HepG2 (cell line): ENCODE data around the gene PNN. TPM values are rescaled to one million over a fixed set of nuclear protein-coding genes. Genes with fewer than 3 reads are reported as not detected.

Source experiments
- CCDC6 ChIP-seq: sonication (generic); formaldehyde crosslinking; IDR thresholded peaks from 2 replicates; pipeline ENCODE4 v1.8.1; 2022; ENCODE audit warnings: mild to moderate bottlenecking, missing genetic modification reagents, moderate library complexity
- IKZF1 ChIP-seq: fragments of 450-650 bp; IDR thresholded peaks from 2 replicates; pipeline ENCODE4 v1.7.1; 2016
- KAT8 ChIP-seq: IDR thresholded peaks from 2 replicates; pipeline ENCODE4 v1.6.1; 2016; ENCODE audit warnings: missing genetic modification reagents, missing compliant biosample characterization
- ONECUT2 ChIP-seq: sonication (generic); formaldehyde crosslinking; IDR thresholded peaks from 2 replicates; pipeline ENCODE4 v1.4.0; 2020; ENCODE audit warnings: missing genetic modification reagents
- POLR2AphosphoS2 ChIP-seq: IDR thresholded peaks from 2 replicates; pipeline ENCODE4 v1.6.1; 2011; ENCODE audit warnings: low read depth, low read length, improper control_type of control experiment
- RBM39 ChIP-seq: fragments of 200-400 bp; formaldehyde crosslinking; IDR thresholded peaks from one replicate; pipeline ENCODE4 v1.6.1; 2018; ENCODE audit warnings: antibody characterized with exemption, mild to moderate bottlenecking, low read depth, low read length; ENCODE audit not compliant: poor library complexity, severe bottlenecking
- SYNCRIP ChIP-seq: fragments of 200-400 bp; formaldehyde crosslinking; IDR thresholded peaks from 2 replicates; pipeline ENCODE4 v1.6.1; 2018; ENCODE audit warnings: mild to moderate bottlenecking, low read depth, low read length; ENCODE audit not compliant: insufficient read depth
- TCF7L2 ChIP-seq: IDR thresholded peaks from 2 replicates; pipeline ENCODE4 v1.6.1; 2011; ENCODE audit warnings: mild to moderate bottlenecking, low read depth, low read length, moderate library complexity
- ZC3H13 ChIP-seq: sonication (generic); formaldehyde crosslinking; IDR thresholded peaks from 2 replicates; pipeline ENCODE4 v1.8.1; 2023; ENCODE audit warnings: mild to moderate bottlenecking, missing genetic modification reagents, moderate library complexity
- ZNF138 ChIP-seq: sonication (generic); formaldehyde crosslinking; IDR thresholded peaks from 2 replicates; pipeline ENCODE4 v1.5.0; 2020; ENCODE audit warnings: mild to moderate bottlenecking, low read depth, missing genetic modification reagents
- ZNF350 ChIP-seq: sonication (generic); formaldehyde crosslinking; IDR thresholded peaks from 2 replicates; pipeline ENCODE4 v1.4.0; 2020; ENCODE audit warnings: mild to moderate bottlenecking, low read depth, missing genetic modification reagents, borderline replicate concordance
- ZNF354B ChIP-seq: sonication (generic); formaldehyde crosslinking; IDR thresholded peaks from 2 replicates; pipeline ENCODE4 v1.8.0; 2022; ENCODE audit warnings: mild to moderate bottlenecking, missing genetic modification reagents
- ZNF564 ChIP-seq: sonication (generic); formaldehyde crosslinking; IDR thresholded peaks from 2 replicates; pipeline ENCODE4 v1.8.1; 2023; ENCODE audit warnings: mild to moderate bottlenecking, missing genetic modification reagents
- ZNF816 ChIP-seq: sonication (generic); formaldehyde crosslinking; IDR thresholded peaks from 2 replicates; pipeline ENCODE4 v1.8.0; 2022; ENCODE audit warnings: missing genetic modification reagents, mild to moderate bottlenecking, borderline replicate concordance
- polyA plus RNA-seq, 8 experiments: library from polyadenylated mRNA; depleted of rRNA in 3 of 8; stranded (reverse) in 7 of 8; unstranded in 1 of 8; fragments of >200 nt; fragmentation: Illumina TruSeq in 4 of 8; extraction: Trizol in 4 of 8; gene quantifications; 2 replicates each; pipeline versions ENCODE4 v1.2.1 to v1.2.3, GENCODE V29; 2011 to 2016; ENCODE audit warnings: low read depth in 4 of 8, missing spikeins in 1 of 8, mixed read lengths in 1 of 8; ENCODE audit not compliant: insufficient read depth in 1 of 8
- total RNA-seq, 5 experiments: library from RNA; depleted of rRNA; stranded (reverse); fragments of >200 nt; fragmentation: Illumina TruSeq; extraction: Trizol; gene quantifications; 2 replicates each; pipeline ENCODE4 v1.2.3, GENCODE V29; 2016; ENCODE audit warnings: low read depth in 1 of 5
- TF ChIP-seq, protein P1 (sequence below): IDR thresholded peaks from 2 replicates; pipeline ENCODE4 v1.6.1; 2016; ENCODE audit warnings: low read depth, missing genetic modification reagents, missing compliant biosample characterization
- TF ChIP-seq, protein P2 (sequence below): sonication (generic); formaldehyde crosslinking; IDR thresholded peaks from 2 replicates; pipeline ENCODE4 v1.4.0; 2020; ENCODE audit warnings: mild to moderate bottlenecking, missing genetic modification reagents
- TF ChIP-seq, protein P3 (sequence below): sonication (generic); formaldehyde crosslinking; IDR thresholded peaks from 2 replicates; pipeline ENCODE4 v1.4.0; 2020; ENCODE audit warnings: missing genetic modification reagents
- TF ChIP-seq, protein P4 (sequence below): IDR thresholded peaks from 2 replicates; pipeline ENCODE4 v1.6.1; 2016; ENCODE audit warnings: control low read depth
- TF ChIP-seq, protein P5 (sequence below): IDR thresholded peaks from 2 replicates; pipeline ENCODE4 v1.6.1; 2016; ENCODE audit warnings: mild to moderate bottlenecking

The PNN gene
- total and polyA plus RNA-seq, 2 of the 13 experiments (the other 11 are each of a cell fraction or from before 2014, with no cell fraction given): 58.0 to 214 TPM

DNA sequence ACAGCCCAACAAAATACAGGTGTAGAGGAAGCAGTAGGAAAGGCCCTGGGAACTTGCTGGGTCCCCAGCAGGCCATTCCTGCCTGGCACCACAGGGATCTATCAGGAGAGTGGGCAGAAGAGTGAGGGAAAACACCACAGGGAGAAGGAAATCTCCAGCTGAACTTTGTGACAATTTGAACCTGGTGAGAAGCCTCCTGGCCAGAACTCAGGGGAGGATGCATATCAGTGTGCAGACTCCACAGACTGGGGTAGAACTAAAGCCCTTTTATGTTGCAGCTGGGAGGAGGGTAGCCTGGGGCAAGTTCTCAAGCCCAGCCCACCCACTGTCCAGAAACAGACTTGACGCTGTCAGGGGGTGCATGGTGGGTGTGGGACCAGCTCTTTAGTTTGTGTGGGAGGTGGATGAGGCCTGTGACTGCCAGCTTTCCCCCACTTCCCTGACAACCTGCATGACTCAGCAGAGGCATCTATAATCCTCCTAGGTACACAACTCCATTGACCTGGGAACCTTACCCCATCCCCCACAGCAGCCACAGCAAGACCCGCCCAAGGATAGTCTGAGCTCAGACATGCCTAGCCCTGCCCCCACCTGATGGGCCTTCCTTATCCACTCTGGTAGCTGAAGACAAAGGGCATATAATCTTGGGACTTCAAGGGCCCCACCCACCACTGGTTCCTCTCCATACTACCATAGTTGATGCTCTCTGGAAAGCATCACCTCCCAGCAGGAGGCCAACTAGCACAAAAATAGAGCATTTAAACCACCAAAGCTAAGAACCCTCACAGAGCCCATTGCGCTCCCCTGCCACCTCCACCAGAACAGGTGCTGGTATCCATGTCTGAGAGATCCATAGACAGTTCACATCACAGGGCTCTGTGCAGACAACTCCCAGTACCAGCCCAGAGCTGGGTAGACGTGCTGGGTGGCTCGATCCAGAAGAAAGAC lies 28.9 kb downstream of the PNN start (continued):
- TF ChIP-seq, protein P1, sequence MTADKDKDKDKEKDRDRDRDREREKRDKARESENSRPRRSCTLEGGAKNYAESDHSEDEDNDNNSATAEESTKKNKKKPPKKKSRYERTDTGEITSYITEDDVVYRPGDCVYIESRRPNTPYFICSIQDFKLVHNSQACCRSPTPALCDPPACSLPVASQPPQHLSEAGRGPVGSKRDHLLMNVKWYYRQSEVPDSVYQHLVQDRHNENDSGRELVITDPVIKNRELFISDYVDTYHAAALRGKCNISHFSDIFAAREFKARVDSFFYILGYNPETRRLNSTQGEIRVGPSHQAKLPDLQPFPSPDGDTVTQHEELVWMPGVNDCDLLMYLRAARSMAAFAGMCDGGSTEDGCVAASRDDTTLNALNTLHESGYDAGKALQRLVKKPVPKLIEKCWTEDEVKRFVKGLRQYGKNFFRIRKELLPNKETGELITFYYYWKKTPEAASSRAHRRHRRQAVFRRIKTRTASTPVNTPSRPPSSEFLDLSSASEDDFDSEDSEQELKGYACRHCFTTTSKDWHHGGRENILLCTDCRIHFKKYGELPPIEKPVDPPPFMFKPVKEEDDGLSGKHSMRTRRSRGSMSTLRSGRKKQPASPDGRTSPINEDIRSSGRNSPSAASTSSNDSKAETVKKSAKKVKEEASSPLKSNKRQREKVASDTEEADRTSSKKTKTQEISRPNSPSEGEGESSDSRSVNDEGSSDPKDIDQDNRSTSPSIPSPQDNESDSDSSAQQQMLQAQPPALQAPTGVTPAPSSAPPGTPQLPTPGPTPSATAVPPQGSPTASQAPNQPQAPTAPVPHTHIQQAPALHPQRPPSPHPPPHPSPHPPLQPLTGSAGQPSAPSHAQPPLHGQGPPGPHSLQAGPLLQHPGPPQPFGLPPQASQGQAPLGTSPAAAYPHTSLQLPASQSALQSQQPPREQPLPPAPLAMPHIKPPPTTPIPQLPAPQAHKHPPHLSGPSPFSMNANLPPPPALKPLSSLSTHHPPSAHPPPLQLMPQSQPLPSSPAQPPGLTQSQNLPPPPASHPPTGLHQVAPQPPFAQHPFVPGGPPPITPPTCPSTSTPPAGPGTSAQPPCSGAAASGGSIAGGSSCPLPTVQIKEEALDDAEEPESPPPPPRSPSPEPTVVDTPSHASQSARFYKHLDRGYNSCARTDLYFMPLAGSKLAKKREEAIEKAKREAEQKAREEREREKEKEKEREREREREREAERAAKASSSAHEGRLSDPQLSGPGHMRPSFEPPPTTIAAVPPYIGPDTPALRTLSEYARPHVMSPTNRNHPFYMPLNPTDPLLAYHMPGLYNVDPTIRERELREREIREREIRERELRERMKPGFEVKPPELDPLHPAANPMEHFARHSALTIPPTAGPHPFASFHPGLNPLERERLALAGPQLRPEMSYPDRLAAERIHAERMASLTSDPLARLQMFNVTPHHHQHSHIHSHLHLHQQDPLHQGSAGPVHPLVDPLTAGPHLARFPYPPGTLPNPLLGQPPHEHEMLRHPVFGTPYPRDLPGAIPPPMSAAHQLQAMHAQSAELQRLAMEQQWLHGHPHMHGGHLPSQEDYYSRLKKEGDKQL (CRISPR knock-in tag): no peak
- TF ChIP-seq CCDC6 (CRISPR knock-in tag): no peak
- TF ChIP-seq POLR2AphosphoS2: no peak
- 0 out of 2 replicates have a peak, but pooled peaks have one; percentile 35 for TF ChIP-seq KAT8 (CRISPR knock-in tag)
- no peak for TF ChIP-seq ZNF138 (CRISPR knock-in tag)
- TF ChIP-seq ZNF564: no peak
- TF ChIP-seq, protein P2, sequence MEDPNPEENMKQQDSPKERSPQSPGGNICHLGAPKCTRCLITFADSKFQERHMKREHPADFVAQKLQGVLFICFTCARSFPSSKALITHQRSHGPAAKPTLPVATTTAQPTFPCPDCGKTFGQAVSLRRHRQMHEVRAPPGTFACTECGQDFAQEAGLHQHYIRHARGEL (CRISPR knock-in tag): no peak
- TF ChIP-seq, protein P3, sequence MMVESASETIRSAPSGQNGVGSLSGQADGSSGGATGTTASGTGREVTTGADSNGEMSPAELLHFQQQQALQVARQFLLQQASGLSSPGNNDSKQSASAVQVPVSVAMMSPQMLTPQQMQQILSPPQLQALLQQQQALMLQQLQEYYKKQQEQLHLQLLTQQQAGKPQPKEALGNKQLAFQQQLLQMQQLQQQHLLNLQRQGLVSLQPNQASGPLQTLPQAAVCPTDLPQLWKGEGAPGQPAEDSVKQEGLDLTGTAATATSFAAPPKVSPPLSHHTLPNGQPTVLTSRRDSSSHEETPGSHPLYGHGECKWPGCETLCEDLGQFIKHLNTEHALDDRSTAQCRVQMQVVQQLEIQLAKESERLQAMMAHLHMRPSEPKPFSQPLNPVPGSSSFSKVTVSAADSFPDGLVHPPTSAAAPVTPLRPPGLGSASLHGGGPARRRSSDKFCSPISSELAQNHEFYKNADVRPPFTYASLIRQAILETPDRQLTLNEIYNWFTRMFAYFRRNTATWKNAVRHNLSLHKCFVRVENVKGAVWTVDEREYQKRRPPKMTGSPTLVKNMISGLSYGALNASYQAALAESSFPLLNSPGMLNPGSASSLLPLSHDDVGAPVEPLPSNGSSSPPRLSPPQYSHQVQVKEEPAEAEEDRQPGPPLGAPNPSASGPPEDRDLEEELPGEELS (CRISPR knock-in tag): peak; percentile 53; the same call in 1 of the 2 replicates
- no peak for TF ChIP-seq IKZF1
- TF ChIP-seq, protein P4, sequence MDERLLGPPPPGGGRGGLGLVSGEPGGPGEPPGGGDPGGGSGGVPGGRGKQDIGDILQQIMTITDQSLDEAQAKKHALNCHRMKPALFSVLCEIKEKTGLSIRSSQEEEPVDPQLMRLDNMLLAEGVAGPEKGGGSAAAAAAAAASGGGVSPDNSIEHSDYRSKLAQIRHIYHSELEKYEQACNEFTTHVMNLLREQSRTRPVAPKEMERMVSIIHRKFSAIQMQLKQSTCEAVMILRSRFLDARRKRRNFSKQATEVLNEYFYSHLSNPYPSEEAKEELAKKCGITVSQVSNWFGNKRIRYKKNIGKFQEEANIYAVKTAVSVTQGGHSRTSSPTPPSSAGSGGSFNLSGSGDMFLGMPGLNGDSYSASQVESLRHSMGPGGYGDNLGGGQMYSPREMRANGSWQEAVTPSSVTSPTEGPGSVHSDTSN (CRISPR knock-in tag): no peak
- TF ChIP-seq ZNF354B (CRISPR knock-in tag): no peak
- no peak for TF ChIP-seq SYNCRIP
- no peak for TF ChIP-seq ZNF816 (CRISPR knock-in tag)
- no peak for TF ChIP-seq TCF7L2
- no peak for TF ChIP-seq ZC3H13
- TF ChIP-seq, protein P5, sequence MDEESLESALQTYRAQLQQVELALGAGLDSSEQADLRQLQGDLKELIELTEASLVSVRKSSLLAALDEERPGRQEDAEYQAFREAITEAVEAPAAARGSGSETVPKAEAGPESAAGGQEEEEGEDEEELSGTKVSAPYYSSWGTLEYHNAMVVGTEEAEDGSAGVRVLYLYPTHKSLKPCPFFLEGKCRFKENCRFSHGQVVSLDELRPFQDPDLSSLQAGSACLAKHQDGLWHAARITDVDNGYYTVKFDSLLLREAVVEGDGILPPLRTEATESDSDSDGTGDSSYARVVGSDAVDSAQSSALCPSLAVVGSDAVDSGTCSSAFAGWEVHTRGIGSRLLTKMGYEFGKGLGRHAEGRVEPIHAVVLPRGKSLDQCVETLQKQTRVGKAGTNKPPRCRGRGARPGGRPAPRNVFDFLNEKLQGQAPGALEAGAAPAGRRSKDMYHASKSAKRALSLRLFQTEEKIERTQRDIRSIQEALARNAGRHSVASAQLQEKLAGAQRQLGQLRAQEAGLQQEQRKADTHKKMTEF (CRISPR knock-in tag): peak; percentile 25; the same call in 1 of the 2 replicates
- TF ChIP-seq ZNF350: 0 out of 2 replicates have a peak, but pooled peaks have one; percentile 45
- TF ChIP-seq ONECUT2 (CRISPR knock-in tag): no peak
- TF ChIP-seq RBM39: no peak
